ENCODE results near the gene GCDH.

GRCh38 chr19:12859546-12859945, 31.4 kb upstream of the GCDH start:
- no peak for TF ChIP-seq POLR2AphosphoS5 (IDR thresholded peaks at IDR 0.05; ENCODE audit: low read depth, low read length)
- no peak for TF ChIP-seq CTCF (IDR thresholded peaks at IDR 0.05)
- no peak for TF ChIP-seq REST (IDR thresholded peaks at IDR 0.05; ENCODE audit: insufficient read depth in 1 of 2, low read depth in 2 of 2, low read length in 1 of 2)
- no peak for TF ChIP-seq SIN3A (IDR thresholded peaks at IDR 0.05; ENCODE audit: borderline replicate concordance, insufficient read depth, low read depth, low read length)

Data from Panc1 (cell line).